Measurements from ENCODE around the gene USP15. TPM values are rescaled to one million over a fixed set of nuclear protein-coding genes. Genes with fewer than 3 reads are reported as not detected.
"Not testable (repeated sequence)": the region's sequence is repeated elsewhere in the genome, so short reads cannot be mapped to it uniquely, and the experiment has no call there.

Gene USP15
- total RNA-seq, 1 experiment from 2014 or later, result 27.1 TPM

GRCh38 chr12:62320054-62320453 is 59.9 kb downstream of the USP15 start:
- DNase-seq (ENCODE audit: low spot score), result no peak

- DNase-seq (ENCODE audit: low spot score), result no peak
Measured at GRCh38 chr12:62323386-62323785, 63.2 kb downstream of the USP15 start.

GRCh38 chr12:62328296-62328921 is 68.2 kb downstream of the USP15 start:
- DNase-seq (ENCODE audit: low spot score), result no peak

- DNase-seq (ENCODE audit: low spot score), result no peak
Measured at GRCh38 chr12:62331306-62331705, 71.1 kb downstream of the USP15 start.

GRCh38 chr12:62332598-62332997 is 72.4 kb downstream of the USP15 start:
- DNase-seq (ENCODE audit: low spot score), result no peak

- DNase-seq (ENCODE audit: low spot score), result no peak
Measured at GRCh38 chr12:62335057-62335456, 74.9 kb downstream of the USP15 start.

GRCh38 chr12:62335796-62336195 is 75.6 kb downstream of the USP15 start:
- DNase-seq (ENCODE audit: low spot score), result no peak

- not testable (repeated sequence) for DNase-seq (ENCODE audit: low spot score)
Measured at GRCh38 chr12:62337643-62338042, 77.4 kb downstream of the USP15 start.

- not testable (repeated sequence) for DNase-seq (ENCODE audit: low spot score)
Measured at GRCh38 chr12:62342614-62343303, 82.6 kb downstream of the USP15 start.

- DNase-seq (ENCODE audit: low spot score), result not testable (repeated sequence)
Measured at GRCh38 chr12:62343304-62344120, 83.3 kb downstream of the USP15 start.

GRCh38 chr12:62344731-62345556 is 84.7 kb downstream of the USP15 start:
- not testable (repeated sequence) for DNase-seq (ENCODE audit: low spot score)

GRCh38 chr12:62345667-62346066 is 85.5 kb downstream of the USP15 start:
- DNase-seq (ENCODE audit: low spot score), result no peak

- no peak for DNase-seq (ENCODE audit: low spot score)
Measured at GRCh38 chr12:62346817-62347216, 86.6 kb downstream of the USP15 start.

GRCh38 chr12:62347922-62348650 is 87.9 kb downstream of the USP15 start:
- no peak for DNase-seq (ENCODE audit: low spot score)

- no peak for DNase-seq (ENCODE audit: low spot score)
Measured at GRCh38 chr12:62350554-62350953, 90.3 kb downstream of the USP15 start.

GRCh38 chr12:62351326-62351725 is 91.1 kb downstream of the USP15 start:
- no peak for DNase-seq (ENCODE audit: low spot score)

GRCh38 chr12:62361048-62361447 is 100.8 kb downstream of the USP15 start:
- no peak for DNase-seq (ENCODE audit: low spot score)

GRCh38 chr12:62363506-62363905 is 103.3 kb downstream of the USP15 start:
- DNase-seq (ENCODE audit: low spot score), result no peak

- not testable (repeated sequence) for DNase-seq (ENCODE audit: low spot score)
Measured at GRCh38 chr12:62364697-62365096, 104.5 kb downstream of the USP15 start.

GRCh38 chr12:62365846-62366245 is 105.6 kb downstream of the USP15 start:
- not testable (repeated sequence) for DNase-seq (ENCODE audit: low spot score)

Data from HT-29 (cell line).